SK-N-SH (cell line): ENCODE data around the gene KPTN. TPM values are rescaled to one million over a fixed set of nuclear protein-coding genes. Genes with fewer than 3 reads are reported as not detected.

Source experiments
- CTCF ChIA-PET: fragments of 300-600, 350-600 bp; formaldehyde crosslinking; extraction: SDS; loops from one replicate; lab custom pipeline; 2021; lab: Yijun Ruan, JAX
- POLR2A ChIA-PET: fragments of 350-600 bp; sonication (Branson Sonifier 250); formaldehyde crosslinking; extraction: SDS; loops from one replicate; lab custom pipeline; 2020; ENCODE audit warnings: antibody characterized with exemption, inconsistent platforms; lab: Yijun Ruan, JAX
- DNase-seq: peaks from one replicate; pipeline ENCODE4 v3.0.0; 2012
- H2AFZ ChIP-seq: fragments of 200-600 bp; sonication (generic); 2 replicates; pipeline ENCODE4 v1.8.1; 2016; ENCODE audit warnings: antibody characterized with exemption, mild to moderate bottlenecking, low read depth
- H3F3A ChIP-seq: fragments of 200-600 bp; sonication (generic); replicated peaks from 2 replicates; pipeline ENCODE3; 2016; ENCODE audit warnings: antibody characterized with exemption, mild to moderate bottlenecking; ENCODE audit not compliant: insufficient read depth
- H3K27ac ChIP-seq, 2 experiments: fragments of 200-500 bp in 1 of 2; fragments of 200-600 bp in 1 of 2; sonication (Bioruptor generic) in 1 of 2; sonication (generic), shearing (Covaris generic) in 1 of 2; 2 replicates each; pipeline versions ENCODE4 v1.5.1 to v1.6.1; 2014 to 2016; ENCODE audit warnings: low read depth in 2 of 2, inconsistent platforms in 1 of 2, low read length in 1 of 2, mild to moderate bottlenecking in 1 of 2, mixed read lengths in 1 of 2
- H3K27me3 ChIP-seq: fragments of 200-600 bp; sonication (generic), shearing (Covaris generic); 2 replicates; pipeline ENCODE4 v1.6.1; 2016; ENCODE audit warnings: mixed run types; ENCODE audit not compliant: insufficient read depth
- H3K36me3 ChIP-seq, 2 experiments: fragments of 200-500 bp in 1 of 2; fragments of 200-600 bp in 1 of 2; sonication (Bioruptor generic) in 1 of 2; sonication (generic) in 1 of 2; replicated peaks in 1 of 2; 2 replicates each; pipeline versions ENCODE3 to v1.5.1; 2014 to 2016; ENCODE audit warnings: low read length in 1 of 2, mild to moderate bottlenecking in 1 of 2; ENCODE audit not compliant: insufficient read depth in 2 of 2, control insufficient read depth in 1 of 2
- H3K4me1 ChIP-seq, 2 experiments: fragments of 200-500 bp in 1 of 2; fragments of 200-600 bp in 1 of 2; sonication (Bioruptor generic) in 1 of 2; sonication (generic), shearing (Covaris generic) in 1 of 2; 2 replicates each; pipeline versions ENCODE4 v1.5.1 to v1.6.1; 2014 to 2016; ENCODE audit warnings: low read depth in 1 of 2, low read length in 1 of 2, mixed run types in 1 of 2; ENCODE audit not compliant: insufficient read depth in 2 of 2, control insufficient read depth in 1 of 2
- H3K4me2 ChIP-seq: fragments of 200-600 bp; sonication (generic), shearing (Covaris generic); 2 replicates; pipeline ENCODE4 v1.6.1; 2017; ENCODE audit warnings: mixed run types
- H3K4me3 ChIP-seq, 2 experiments: fragments of 200-500 bp in 1 of 2; fragments of 200-600 bp in 1 of 2; sonication (Bioruptor generic) in 1 of 2; sonication (generic), shearing (Covaris generic) in 1 of 2; 2 replicates each; pipeline versions ENCODE4 v1.5.1 to v1.8.1; 2014 to 2016; ENCODE audit warnings: low read depth in 2 of 2, inconsistent platforms in 1 of 2, low read length in 1 of 2, mild to moderate bottlenecking in 1 of 2, mixed read lengths in 1 of 2, moderate library complexity in 1 of 2
- H3K79me2 ChIP-seq: fragments of 200-600 bp; sonication (generic); 2 replicates; pipeline ENCODE4 v1.8.1; 2017; ENCODE audit warnings: mild to moderate bottlenecking; ENCODE audit not compliant: insufficient read depth
- H3K9ac ChIP-seq: fragments of 200-600 bp; sonication (generic); 2 replicates; pipeline ENCODE4 v1.6.1; 2017; ENCODE audit warnings: mixed run types
- H3K9me2 ChIP-seq: fragments of 200-600 bp; sonication (generic); 2 replicates; pipeline ENCODE4 v1.6.1; 2017; ENCODE audit warnings: mixed run types
- H3K9me3 ChIP-seq: fragments of 200-600 bp; sonication (generic); 2 replicates; pipeline ENCODE4 v1.6.1; 2017; ENCODE audit warnings: mixed run types, mild to moderate bottlenecking, moderate library complexity
- H4K20me1 ChIP-seq: fragments of 200-600 bp; sonication (generic); 2 replicates; pipeline ENCODE4 v1.6.1; 2017; ENCODE audit warnings: mild to moderate bottlenecking, mixed run types; ENCODE audit not compliant: insufficient read depth
- ELF1 ChIP-seq: IDR thresholded peaks from 2 replicates; pipeline ENCODE4 v1.4.0; 2012
- EP300 ChIP-seq, 2 experiments: IDR thresholded peaks; 2 replicates each; pipeline versions ENCODE4 v1.4.0 to v1.6.1; 2012; ENCODE audit warnings: borderline replicate concordance in 1 of 2, low read depth in 1 of 2, low read length in 1 of 2
- FOSL2 ChIP-seq: IDR thresholded peaks from 2 replicates; pipeline ENCODE4 v1.4.0; 2012; ENCODE audit warnings: low read depth, mild to moderate bottlenecking, moderate library complexity, borderline replicate concordance
- FOXJ3 ChIP-seq: sonication (generic); formaldehyde crosslinking; IDR thresholded peaks from 2 replicates; pipeline ENCODE4 v1.5.1; 2020; ENCODE audit warnings: mild to moderate bottlenecking, missing genetic modification reagents
- FOXM1 ChIP-seq: IDR thresholded peaks from 2 replicates; pipeline ENCODE4 v1.4.0; 2012; ENCODE audit warnings: low read depth, mild to moderate bottlenecking
- GABPA ChIP-seq: IDR thresholded peaks from 2 replicates; pipeline ENCODE4 v1.4.0; 2012; ENCODE audit warnings: low read depth, mild to moderate bottlenecking
- GATA2 ChIP-seq: sonication (generic); formaldehyde crosslinking; IDR thresholded peaks from 2 replicates; pipeline ENCODE4 v1.5.0; 2020; ENCODE audit warnings: mild to moderate bottlenecking, missing genetic modification reagents
- JUND ChIP-seq: IDR thresholded peaks from 2 replicates; pipeline ENCODE4 v1.4.0; 2012
- MEF2A ChIP-seq: IDR thresholded peaks from 2 replicates; pipeline ENCODE4 v1.4.0; 2012; ENCODE audit warnings: low read depth, borderline replicate concordance
- MXI1 ChIP-seq: IDR thresholded peaks from 2 replicates; pipeline ENCODE4 v1.6.1; 2012; ENCODE audit warnings: mild to moderate bottlenecking, low read depth, low read length, improper control_type of control experiment
- NRF1 ChIP-seq: IDR thresholded peaks from 2 replicates; pipeline ENCODE4 v1.6.1; 2012; ENCODE audit warnings: low read depth, mild to moderate bottlenecking, low read length
- RAD21 ChIP-seq: IDR thresholded peaks from 2 replicates; pipeline ENCODE4 v1.6.1; 2012; ENCODE audit warnings: mild to moderate bottlenecking, low read length
- RCOR1 ChIP-seq: fragments of 150-350 bp; IDR thresholded peaks from 2 replicates; pipeline ENCODE4 v1.6.1; 2017; ENCODE audit warnings: antibody characterized with exemption, low read length
- RFX5 ChIP-seq: IDR thresholded peaks from 2 replicates; pipeline ENCODE4 v1.6.1; 2012; ENCODE audit warnings: mild to moderate bottlenecking, improper control_type of control experiment, low read length
- RXRA ChIP-seq: IDR thresholded peaks from 2 replicates; pipeline ENCODE4 v1.4.0; 2012; ENCODE audit warnings: low read depth, mild to moderate bottlenecking, borderline replicate concordance
- SIN3A ChIP-seq: IDR thresholded peaks from 2 replicates; pipeline ENCODE4 v1.6.1; 2012; ENCODE audit warnings: low read depth, mild to moderate bottlenecking, low read length, moderate library complexity, borderline replicate concordance
- SMC3 ChIP-seq: IDR thresholded peaks from 2 replicates; pipeline ENCODE4 v1.6.1; 2012; ENCODE audit warnings: low read depth, low read length, improper control_type of control experiment
- TCF12 ChIP-seq: IDR thresholded peaks from 2 replicates; pipeline ENCODE4 v1.4.0; 2012
- TEAD4 ChIP-seq: IDR thresholded peaks from 2 replicates; pipeline ENCODE4 v1.4.0; 2012; ENCODE audit warnings: mild to moderate bottlenecking, borderline replicate concordance; ENCODE audit not compliant: insufficient read depth
- YY1 ChIP-seq: IDR thresholded peaks from 2 replicates; pipeline ENCODE4 v1.4.0; 2012; ENCODE audit warnings: low read depth, mild to moderate bottlenecking
- WGBS: methylation state at CpG from one replicate; pipeline ENCODE4 v1.1.6; 2017; ENCODE audit warnings: low lambda C conversion rate; 5-methylcytosine and 5-hydroxymethylcytosine counted together
- polyA plus RNA-seq, 3 experiments: library from polyadenylated mRNA; depleted of rRNA; stranded (reverse); fragments of >200 nt; gene quantifications; 2 replicates each; pipeline ENCODE4 v1.2.3, GENCODE V29; 2012
- TF ChIP-seq, protein P1 (sequence below): fragments of 150-350 bp; IDR thresholded peaks from 2 replicates; pipeline ENCODE4 v1.6.1; 2016; ENCODE audit warnings: mild to moderate bottlenecking, low read depth, low read length
- TF ChIP-seq, protein P2 (sequence below): IDR thresholded peaks from 2 replicates; pipeline ENCODE4 v1.4.0; 2012; ENCODE audit warnings: low read depth, borderline replicate concordance
- TF ChIP-seq, protein P3 (sequence below): IDR thresholded peaks from 2 replicates; pipeline ENCODE4 v1.4.0; 2012; ENCODE audit warnings: low read depth
- TF ChIP-seq, protein P4 (sequence below): fragments of 150-350 bp; IDR thresholded peaks from 2 replicates; pipeline ENCODE4 v1.6.1; 2017; ENCODE audit warnings: antibody characterized with exemption, low read length, low read depth, borderline replicate concordance
- TF ChIP-seq, protein P5 (sequence below): fragments of 200-600 bp; sonication (generic); IDR thresholded peaks from 2 replicates; pipeline ENCODE4 v1.6.1; 2017; ENCODE audit warnings: antibody characterized with exemption, mild to moderate bottlenecking, moderate library complexity
- TF ChIP-seq, protein P6 (sequence below): IDR thresholded peaks from 2 replicates; pipeline ENCODE4 v1.4.0; 2012; ENCODE audit warnings: low read depth, borderline replicate concordance

Gene KPTN
- 15.8 and 17.7 TPM in 2 replicates for polyA plus RNA-seq (2012; rRNA removed)
- polyA plus RNA-seq (2012; cell fraction: cytosol; rRNA removed): 6.3 and 8.9 TPM in 2 replicates
- 64.6 and 79.2 TPM in 2 replicates for polyA plus RNA-seq (2012; cell fraction: nucleus; rRNA removed)

DNA sequence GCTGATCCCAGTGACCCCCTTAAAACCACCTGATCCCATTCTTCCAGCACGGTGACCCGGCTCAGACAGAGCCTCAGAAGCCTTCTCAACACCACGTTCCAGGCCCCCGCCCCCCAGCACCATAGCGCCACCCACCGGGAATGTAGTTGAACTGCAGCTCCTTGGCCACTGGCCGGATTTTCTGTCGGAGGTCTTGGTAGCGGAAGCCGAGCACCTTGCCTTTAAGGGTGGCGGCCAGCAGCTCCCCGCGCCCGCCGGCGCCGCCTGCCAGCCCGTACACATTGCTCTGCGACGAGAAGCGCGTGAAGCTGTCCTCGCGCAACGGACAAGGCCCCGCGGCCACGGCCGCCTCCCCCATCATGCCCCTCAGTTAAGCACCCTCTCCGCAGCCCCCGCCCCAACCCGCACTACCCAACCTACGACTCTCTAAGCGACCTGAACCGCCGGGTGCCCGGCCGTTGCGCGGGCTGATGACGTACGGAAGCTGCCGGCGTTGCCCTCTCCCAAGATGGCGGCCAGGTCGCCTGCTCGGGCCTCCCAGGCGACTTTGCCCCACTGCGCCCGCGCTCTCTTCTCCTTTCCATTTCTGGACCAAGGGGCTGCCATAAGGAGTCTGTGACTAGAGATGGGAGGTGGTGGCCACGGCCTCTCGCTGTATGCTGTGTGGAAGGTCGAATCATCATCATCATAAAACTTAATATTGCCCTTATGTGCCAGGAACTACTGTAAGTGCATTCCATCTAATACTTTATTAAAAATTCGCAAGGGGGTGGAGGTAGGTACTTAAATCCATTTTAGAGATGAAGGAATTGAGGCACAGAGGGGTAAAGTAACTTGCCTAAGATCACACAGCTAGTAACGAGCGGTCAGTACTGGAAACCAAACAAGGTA is at the start of gene KPTN:
KPTN (minus strand) TSS at position 420 of the 891 bp plus-strand sequence; CDS start at position 361, 59 bp downstream.
- WGBS: 3% methylated on average over 53 of the region's 57 CpGs
- DNase-seq: peak; percentile 98
- peak; percentile 39 for TF ChIP-seq GABPA
- peak; percentile 61 for TF ChIP-seq SMC3
- peak; percentile 99 for TF ChIP-seq YY1
- TF ChIP-seq, protein P1, sequence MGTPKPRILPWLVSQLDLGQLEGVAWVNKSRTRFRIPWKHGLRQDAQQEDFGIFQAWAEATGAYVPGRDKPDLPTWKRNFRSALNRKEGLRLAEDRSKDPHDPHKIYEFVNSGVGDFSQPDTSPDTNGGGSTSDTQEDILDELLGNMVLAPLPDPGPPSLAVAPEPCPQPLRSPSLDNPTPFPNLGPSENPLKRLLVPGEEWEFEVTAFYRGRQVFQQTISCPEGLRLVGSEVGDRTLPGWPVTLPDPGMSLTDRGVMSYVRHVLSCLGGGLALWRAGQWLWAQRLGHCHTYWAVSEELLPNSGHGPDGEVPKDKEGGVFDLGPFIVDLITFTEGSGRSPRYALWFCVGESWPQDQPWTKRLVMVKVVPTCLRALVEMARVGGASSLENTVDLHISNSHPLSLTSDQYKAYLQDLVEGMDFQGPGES: no peak
- TF ChIP-seq MXI1: peak; percentile 41; the same call in 1 of the 2 replicates
- 0 out of 2 replicates have a peak, but pooled peaks have one; percentile 16 for TF ChIP-seq NRF1
- no peak for TF ChIP-seq FOSL2
- no peak for TF ChIP-seq MEF2A
- TF ChIP-seq, protein P2, sequence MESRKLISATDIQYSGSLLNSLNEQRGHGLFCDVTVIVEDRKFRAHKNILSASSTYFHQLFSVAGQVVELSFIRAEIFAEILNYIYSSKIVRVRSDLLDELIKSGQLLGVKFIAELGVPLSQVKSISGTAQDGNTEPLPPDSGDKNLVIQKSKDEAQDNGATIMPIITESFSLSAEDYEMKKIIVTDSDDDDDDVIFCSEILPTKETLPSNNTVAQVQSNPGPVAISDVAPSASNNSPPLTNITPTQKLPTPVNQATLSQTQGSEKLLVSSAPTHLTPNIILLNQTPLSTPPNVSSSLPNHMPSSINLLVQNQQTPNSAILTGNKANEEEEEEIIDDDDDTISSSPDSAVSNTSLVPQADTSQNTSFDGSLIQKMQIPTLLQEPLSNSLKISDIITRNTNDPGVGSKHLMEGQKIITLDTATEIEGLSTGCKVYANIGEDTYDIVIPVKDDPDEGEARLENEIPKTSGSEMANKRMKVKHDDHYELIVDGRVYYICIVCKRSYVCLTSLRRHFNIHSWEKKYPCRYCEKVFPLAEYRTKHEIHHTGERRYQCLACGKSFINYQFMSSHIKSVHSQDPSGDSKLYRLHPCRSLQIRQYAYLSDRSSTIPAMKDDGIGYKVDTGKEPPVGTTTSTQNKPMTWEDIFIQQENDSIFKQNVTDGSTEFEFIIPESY: 0 out of 2 replicates have a peak, but pooled peaks have one; percentile 28
- TF ChIP-seq TEAD4: 0 out of 2 replicates have a peak, but pooled peaks have one; percentile 22
- TF ChIP-seq, protein P3, sequence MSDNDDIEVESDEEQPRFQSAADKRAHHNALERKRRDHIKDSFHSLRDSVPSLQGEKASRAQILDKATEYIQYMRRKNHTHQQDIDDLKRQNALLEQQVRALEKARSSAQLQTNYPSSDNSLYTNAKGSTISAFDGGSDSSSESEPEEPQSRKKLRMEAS: no peak
- peak; percentile 25; the same call in 1 of the 2 replicates for TF ChIP-seq ELF1
- TF ChIP-seq EP300 (IDR thresholded peaks at IDR 0.05; ENCODE audit: borderline replicate concordance in 1 of 2, low read depth in 1 of 2, low read length in 1 of 2): no peak
- TF ChIP-seq FOXJ3 (CRISPR knock-in tag): no peak
- TF ChIP-seq JUND: no peak
- TF ChIP-seq, protein P4, sequence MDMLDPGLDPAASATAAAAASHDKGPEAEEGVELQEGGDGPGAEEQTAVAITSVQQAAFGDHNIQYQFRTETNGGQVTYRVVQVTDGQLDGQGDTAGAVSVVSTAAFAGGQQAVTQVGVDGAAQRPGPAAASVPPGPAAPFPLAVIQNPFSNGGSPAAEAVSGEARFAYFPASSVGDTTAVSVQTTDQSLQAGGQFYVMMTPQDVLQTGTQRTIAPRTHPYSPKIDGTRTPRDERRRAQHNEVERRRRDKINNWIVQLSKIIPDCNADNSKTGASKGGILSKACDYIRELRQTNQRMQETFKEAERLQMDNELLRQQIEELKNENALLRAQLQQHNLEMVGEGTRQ: no peak
- peak; percentile 69 for TF ChIP-seq RAD21
- TF ChIP-seq GATA2 (CRISPR knock-in tag): no peak
- TF ChIP-seq, protein P5, sequence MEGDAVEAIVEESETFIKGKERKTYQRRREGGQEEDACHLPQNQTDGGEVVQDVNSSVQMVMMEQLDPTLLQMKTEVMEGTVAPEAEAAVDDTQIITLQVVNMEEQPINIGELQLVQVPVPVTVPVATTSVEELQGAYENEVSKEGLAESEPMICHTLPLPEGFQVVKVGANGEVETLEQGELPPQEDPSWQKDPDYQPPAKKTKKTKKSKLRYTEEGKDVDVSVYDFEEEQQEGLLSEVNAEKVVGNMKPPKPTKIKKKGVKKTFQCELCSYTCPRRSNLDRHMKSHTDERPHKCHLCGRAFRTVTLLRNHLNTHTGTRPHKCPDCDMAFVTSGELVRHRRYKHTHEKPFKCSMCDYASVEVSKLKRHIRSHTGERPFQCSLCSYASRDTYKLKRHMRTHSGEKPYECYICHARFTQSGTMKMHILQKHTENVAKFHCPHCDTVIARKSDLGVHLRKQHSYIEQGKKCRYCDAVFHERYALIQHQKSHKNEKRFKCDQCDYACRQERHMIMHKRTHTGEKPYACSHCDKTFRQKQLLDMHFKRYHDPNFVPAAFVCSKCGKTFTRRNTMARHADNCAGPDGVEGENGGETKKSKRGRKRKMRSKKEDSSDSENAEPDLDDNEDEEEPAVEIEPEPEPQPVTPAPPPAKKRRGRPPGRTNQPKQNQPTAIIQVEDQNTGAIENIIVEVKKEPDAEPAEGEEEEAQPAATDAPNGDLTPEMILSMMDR: peak; percentile 98
- TF ChIP-seq, protein P6, sequence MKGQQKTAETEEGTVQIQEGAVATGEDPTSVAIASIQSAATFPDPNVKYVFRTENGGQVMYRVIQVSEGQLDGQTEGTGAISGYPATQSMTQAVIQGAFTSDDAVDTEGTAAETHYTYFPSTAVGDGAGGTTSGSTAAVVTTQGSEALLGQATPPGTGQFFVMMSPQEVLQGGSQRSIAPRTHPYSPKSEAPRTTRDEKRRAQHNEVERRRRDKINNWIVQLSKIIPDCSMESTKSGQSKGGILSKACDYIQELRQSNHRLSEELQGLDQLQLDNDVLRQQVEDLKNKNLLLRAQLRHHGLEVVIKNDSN: no peak
- 0 out of 2 replicates have a peak, but pooled peaks have one; percentile 24 for TF ChIP-seq RFX5
- peak; percentile 70 for TF ChIP-seq RCOR1
- TF ChIP-seq TCF12: no peak
- TF ChIP-seq FOXM1: no peak
- TF ChIP-seq SIN3A: peak; percentile 62; the same call in 1 of the 2 replicates
- no peak for TF ChIP-seq RXRA

More for the DNA sequence above, at the start of gene KPTN:
- Histone ChIP-seq H3K9ac (peak within 1 kb of the TSS; percentile 88), H3K36me3 (peaks cover 5 to 8% of the 10 kb centered on the region in 2 experiments), H3K9me3 (no peaks in the 10 kb centered on the region), H3K79me2 (no peaks in the 10 kb centered on the region), H4K20me1 (no peaks in the 10 kb centered on the region), H3K9me2 (no peaks in the 10 kb centered on the region), H3F3A (peaks cover 16% of the 10 kb centered on the region), H3K4me1 (peaks cover 0 to 12% of the 10 kb centered on the region in 2 experiments; a peak in 1 of 4 replicates), H3K4me3 (peak within 1 kb of the TSS; percentile 61 to 76), H3K27ac (peak within 1 kb of the TSS; percentile 81 to 89), H2AFZ (peak within 1 kb of the TSS; percentile 97), H3K27me3 (no peaks in the 10 kb centered on the region), H3K4me2 (peak within 1 kb of the TSS; percentile 86)
- ChIA-PET POLR2A (interaction anchor here (0.7 to 2.3 kb wide), 10 partner anchors 9 to 45 kb away, joined by 4 to 17 read pairs (median 8); partner anchors contain the start of gene SLC8A2), CTCF (interaction anchor here (0.5 to 3.2 kb wide), 33 partner anchors 11 to 1557 kb away, joined by 3 to 52 read pairs (median 4); partner anchors contain the start of genes DHX34, NAPA and SLC8A2)
